ENCODE data around the gene POLQ.

DNA sequence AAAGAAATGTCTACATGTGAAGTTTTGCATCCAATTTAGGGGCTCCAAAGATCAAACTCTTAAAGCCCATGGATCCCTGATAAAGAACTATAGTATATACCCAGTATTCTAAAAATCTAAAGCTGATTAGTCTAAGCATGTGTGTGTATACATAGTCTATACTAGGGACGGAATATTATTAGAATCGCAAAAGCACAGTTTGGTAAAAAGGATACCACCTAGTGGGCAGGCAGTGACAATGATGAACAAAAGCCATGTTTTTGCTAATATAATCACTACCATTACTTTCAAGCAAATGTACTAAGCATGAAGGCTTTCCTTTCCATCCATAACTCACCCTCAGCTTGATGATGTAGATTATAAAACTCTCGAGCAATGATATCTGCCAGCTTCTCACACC lies 16.5 kb downstream of the POLQ start:
- TF ChIP-seq, protein P1, sequence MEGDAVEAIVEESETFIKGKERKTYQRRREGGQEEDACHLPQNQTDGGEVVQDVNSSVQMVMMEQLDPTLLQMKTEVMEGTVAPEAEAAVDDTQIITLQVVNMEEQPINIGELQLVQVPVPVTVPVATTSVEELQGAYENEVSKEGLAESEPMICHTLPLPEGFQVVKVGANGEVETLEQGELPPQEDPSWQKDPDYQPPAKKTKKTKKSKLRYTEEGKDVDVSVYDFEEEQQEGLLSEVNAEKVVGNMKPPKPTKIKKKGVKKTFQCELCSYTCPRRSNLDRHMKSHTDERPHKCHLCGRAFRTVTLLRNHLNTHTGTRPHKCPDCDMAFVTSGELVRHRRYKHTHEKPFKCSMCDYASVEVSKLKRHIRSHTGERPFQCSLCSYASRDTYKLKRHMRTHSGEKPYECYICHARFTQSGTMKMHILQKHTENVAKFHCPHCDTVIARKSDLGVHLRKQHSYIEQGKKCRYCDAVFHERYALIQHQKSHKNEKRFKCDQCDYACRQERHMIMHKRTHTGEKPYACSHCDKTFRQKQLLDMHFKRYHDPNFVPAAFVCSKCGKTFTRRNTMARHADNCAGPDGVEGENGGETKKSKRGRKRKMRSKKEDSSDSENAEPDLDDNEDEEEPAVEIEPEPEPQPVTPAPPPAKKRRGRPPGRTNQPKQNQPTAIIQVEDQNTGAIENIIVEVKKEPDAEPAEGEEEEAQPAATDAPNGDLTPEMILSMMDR (conservative IDR thresholded peaks at IDR 0.05; ENCODE audit: low read depth, low read length), result peak; percentile 55
- TF ChIP-seq EZH2 (IDR thresholded peaks at IDR 0.05; ENCODE audit: borderline replicate concordance, low read depth, low read length, poor library complexity, severe bottlenecking), result no peak
